Cardiac fibroblast (primary cell): ENCODE results near the gene MRPL17.

Source experiments
- DNase-seq, 2 donors: peaks; one replicate each; pipeline versions ENCODE4 v3.0.0 to v3.0.0-alpha.2; 2010; ENCODE audit warnings: low read depth in 2 of 2
- H3K4me3 ChIP-seq, 2 donors: replicated peaks in 1 of 2; 1 replicate in 1 of 2; 2 replicates in 1 of 2; pipeline ENCODE4 v1.5.1; 2011; ENCODE audit warnings: low read depth in 2 of 2, low read length in 2 of 2, mild to moderate bottlenecking in 2 of 2, moderate library complexity in 1 of 2
- TF ChIP-seq, protein P1 (sequence below): IDR thresholded peaks from one replicate; pipeline ENCODE4 v1.5.1; 2011; ENCODE audit warnings: low read depth, mild to moderate bottlenecking, low read length, inconsistent platforms

Gene MRPL17

DNA sequence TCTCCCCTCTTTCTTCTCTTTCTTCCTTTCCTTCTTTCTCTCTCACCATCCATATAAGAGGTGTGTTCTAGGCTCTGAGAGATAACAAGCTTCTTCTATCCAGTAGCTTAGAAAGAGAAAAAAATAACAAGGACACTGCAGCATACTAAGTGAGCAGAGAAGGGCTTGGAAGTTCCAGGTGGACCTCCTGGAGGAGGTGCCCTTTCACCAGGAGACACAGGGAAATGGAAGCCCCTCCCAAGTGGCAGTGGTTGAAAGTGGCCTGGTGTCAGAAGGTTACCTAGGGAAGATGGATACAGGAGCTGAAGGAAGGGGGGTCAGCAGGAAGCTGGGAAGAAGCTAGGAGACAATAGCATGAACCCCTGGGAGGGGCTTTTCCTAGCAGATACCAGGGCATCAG, 33.0 kb downstream of the MRPL17 start:
- TF ChIP-seq, protein P1, sequence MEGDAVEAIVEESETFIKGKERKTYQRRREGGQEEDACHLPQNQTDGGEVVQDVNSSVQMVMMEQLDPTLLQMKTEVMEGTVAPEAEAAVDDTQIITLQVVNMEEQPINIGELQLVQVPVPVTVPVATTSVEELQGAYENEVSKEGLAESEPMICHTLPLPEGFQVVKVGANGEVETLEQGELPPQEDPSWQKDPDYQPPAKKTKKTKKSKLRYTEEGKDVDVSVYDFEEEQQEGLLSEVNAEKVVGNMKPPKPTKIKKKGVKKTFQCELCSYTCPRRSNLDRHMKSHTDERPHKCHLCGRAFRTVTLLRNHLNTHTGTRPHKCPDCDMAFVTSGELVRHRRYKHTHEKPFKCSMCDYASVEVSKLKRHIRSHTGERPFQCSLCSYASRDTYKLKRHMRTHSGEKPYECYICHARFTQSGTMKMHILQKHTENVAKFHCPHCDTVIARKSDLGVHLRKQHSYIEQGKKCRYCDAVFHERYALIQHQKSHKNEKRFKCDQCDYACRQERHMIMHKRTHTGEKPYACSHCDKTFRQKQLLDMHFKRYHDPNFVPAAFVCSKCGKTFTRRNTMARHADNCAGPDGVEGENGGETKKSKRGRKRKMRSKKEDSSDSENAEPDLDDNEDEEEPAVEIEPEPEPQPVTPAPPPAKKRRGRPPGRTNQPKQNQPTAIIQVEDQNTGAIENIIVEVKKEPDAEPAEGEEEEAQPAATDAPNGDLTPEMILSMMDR, result no peak
- DNase-seq, result no peak
- no peak overlapping the region for H3K4me3 ChIP-seq

- H3K4me3 ChIP-seq, result no peak overlapping the region
- TF ChIP-seq, protein P1, result no peak
- DNase-seq, result no peak
Observed at GRCh38 chr11:6648501-6648900, 34.6 kb downstream of the MRPL17 start.

GRCh38 chr11:6647836-6648235, 35.3 kb downstream of the MRPL17 start:
- no peak for DNase-seq
- TF ChIP-seq, protein P1, result no peak
- H3K4me3 ChIP-seq, result no peak overlapping the region

DNA sequence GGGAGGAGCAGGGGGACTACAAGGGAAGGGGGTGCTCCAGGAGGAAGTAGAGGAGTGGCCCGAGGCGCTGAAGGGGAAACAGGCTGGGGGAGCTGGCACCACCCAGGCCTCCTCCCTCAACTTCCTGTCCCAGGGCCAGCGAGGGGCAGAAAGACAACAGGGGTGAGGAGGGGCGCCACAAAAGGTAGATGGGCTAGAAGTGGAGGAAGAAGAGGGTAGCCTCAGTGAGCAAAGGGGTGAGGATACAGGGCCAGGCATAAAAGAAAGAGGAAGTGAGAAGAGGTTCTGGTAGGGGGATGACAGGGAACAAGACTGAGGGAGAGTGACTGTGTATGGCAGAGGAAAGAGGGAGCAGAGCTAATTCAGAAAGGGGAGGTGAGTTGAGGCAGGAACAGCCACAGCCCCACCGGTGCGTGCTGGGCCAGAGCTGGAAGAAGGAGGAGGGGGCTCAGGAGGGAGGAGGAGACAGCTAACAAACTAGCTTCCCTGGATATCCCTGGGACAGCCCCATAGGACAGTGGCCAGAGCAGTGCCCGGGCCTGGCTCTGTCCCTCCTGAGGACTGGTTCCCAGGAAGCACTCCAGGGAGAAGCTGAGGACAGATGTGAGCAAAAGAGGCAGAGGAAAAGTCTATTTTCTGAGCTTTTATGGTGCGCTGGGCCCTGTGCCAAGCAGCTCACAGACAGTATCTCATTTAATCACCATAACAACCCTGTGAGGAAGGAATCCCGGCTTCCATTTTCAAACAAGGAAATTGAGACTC, 36.0 kb downstream of the MRPL17 start:
- H3K4me3 ChIP-seq, result no peak overlapping the region
- DNase-seq, result peak; percentile 48 to 52
- TF ChIP-seq, protein P1, result no peak

- TF ChIP-seq, protein P1, result no peak
- peak; percentile 54 for DNase-seq
- H3K4me3 ChIP-seq, result no peak overlapping the region
Observed at GRCh38 chr11:6646576-6646917, 36.6 kb downstream of the MRPL17 start.

DNA sequence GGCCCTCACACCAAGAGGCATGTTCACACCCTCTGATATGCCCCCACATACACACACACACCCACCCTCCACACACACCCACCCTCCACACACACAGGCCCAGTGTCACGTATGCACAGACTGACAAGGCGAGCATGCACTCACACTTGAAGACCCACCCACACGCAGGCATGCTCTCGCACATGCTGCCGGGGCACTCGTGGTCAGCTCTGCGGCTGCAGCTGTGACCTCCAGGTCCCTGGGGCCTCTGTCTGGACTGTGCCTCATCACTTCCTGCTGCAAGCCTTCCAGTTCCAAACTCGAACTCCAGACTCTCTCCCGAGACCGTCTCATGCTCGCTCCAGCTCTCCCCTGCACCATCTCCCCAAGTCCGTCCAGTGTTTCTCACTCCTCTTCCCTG, 37.1 kb downstream of the MRPL17 start:
- no peak overlapping the region for H3K4me3 ChIP-seq
- peak; percentile 65 to 88 for DNase-seq
- TF ChIP-seq, protein P1, result no peak

DNA sequence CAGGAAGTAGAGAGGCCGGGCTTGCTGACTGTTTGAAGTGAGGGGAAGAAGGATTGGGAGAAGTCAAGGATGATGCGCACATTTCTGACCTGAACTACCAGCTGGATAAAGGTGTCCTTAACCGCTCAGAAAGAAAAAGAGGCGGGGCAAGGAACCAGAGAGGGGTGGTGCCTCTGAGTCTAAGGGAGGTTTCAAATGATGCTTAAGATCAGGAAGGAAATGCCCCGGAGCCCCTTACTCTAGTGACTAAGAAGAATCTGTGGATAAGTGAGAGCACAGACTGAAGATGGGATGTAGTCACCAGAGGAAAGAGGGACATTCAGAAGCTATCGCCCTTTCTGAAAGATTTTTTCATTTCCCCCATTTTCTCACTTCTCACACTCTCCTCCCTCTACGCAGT, 40.2 kb downstream of the MRPL17 start:
- TF ChIP-seq, protein P1, result no peak
- no peak overlapping the region for H3K4me3 ChIP-seq
- no peak for DNase-seq
